ENCODE data around the gene MEGF8. TPM values are rescaled to one million over a fixed set of nuclear protein-coding genes. Genes with fewer than 3 reads are reported as not detected.

Gene MEGF8
- total and polyA plus RNA-seq, 4 donors: 6.0 to 21.7 (median 11.1) TPM

DNA sequence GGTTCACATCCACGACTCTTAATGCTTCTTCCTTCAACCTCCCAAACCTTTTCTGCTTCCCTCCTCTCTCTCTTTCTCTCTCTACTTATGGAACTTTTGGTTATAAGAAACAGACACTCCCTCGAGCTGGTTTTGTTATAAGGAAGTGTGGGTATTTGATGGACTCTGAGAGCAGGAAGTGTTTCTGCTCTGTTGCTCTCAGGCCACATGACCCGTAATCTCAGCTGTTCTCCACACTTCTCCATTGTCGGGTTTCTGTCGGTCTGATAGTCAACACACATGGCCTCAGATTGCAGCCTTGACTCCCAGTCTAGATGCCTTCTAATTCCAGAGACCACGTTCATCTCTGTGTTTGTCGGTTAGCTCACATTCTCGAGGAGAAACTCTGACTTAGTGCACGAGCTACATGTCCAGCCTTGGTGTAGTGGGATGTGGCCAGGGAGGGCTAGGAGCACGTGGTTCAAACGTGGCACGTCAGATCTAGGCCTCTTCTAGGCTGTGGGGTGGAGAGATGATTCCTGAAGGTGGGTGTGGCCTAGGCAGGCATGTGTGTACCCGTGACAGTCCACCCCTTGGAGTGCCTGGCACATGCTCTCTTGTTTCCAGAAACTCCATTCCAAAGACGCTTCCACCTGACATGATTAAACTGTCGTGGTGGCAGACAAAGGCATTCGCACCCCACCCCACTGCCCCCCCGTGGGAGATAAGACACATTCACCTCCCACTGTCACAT, 38.3 kb downstream of the MEGF8 start:
- Histone ChIP-seq H3K9ac (ENCODE audit: insufficient read depth in 1 of 2, low read length in 2 of 2) (no peak overlapping the region), H3K4me1 (ENCODE audit: control insufficient read depth in 5 of 5, insufficient read depth in 5 of 5, low read length in 5 of 5) (no peaks in the 10 kb centered on the region), H3K36me3 (ENCODE audit: control insufficient read depth in 4 of 4, insufficient read depth in 4 of 4, low read length in 4 of 4) (peaks cover 3 to 21% (median 13%) of the 10 kb centered on the region in 4 donors), H3K27ac (ENCODE audit: low read depth in 1 of 2, low read length in 1 of 2) (no peak overlapping the region), H3K4me3 (no peak overlapping the region), H3K27me3 (ENCODE audit: control insufficient read depth in 3 of 3, insufficient read depth in 3 of 3, low read length in 2 of 3) (no peaks in the 10 kb centered on the region), H3K9me3 (ENCODE audit: control insufficient read depth in 4 of 4, insufficient read depth in 3 of 4, low read length in 3 of 4) (peaks cover 0 to 5% (median 0%) of the 10 kb centered on the region in 4 donors)
- 86 to 88% methylated on average over 17 of the region's 17 CpGs for WGBS, 2 donors
- TF ChIP-seq, protein P1, sequence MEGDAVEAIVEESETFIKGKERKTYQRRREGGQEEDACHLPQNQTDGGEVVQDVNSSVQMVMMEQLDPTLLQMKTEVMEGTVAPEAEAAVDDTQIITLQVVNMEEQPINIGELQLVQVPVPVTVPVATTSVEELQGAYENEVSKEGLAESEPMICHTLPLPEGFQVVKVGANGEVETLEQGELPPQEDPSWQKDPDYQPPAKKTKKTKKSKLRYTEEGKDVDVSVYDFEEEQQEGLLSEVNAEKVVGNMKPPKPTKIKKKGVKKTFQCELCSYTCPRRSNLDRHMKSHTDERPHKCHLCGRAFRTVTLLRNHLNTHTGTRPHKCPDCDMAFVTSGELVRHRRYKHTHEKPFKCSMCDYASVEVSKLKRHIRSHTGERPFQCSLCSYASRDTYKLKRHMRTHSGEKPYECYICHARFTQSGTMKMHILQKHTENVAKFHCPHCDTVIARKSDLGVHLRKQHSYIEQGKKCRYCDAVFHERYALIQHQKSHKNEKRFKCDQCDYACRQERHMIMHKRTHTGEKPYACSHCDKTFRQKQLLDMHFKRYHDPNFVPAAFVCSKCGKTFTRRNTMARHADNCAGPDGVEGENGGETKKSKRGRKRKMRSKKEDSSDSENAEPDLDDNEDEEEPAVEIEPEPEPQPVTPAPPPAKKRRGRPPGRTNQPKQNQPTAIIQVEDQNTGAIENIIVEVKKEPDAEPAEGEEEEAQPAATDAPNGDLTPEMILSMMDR (IDR thresholded peaks at IDR 0.05; ENCODE audit: control extremely low read depth, extremely low read depth): no peak
- DNase-seq (no peak), ATAC-seq (ENCODE audit: insufficient read depth, low FRiP score) (no peak)

- peaks cover 0 to 5% (median 0%) of the 10 kb centered on the region in 4 donors for H3K9me3 ChIP-seq (ENCODE audit: control insufficient read depth in 4 of 4, insufficient read depth in 3 of 4, low read length in 3 of 4)
- no peak for ATAC-seq (ENCODE audit: insufficient read depth, low FRiP score)
- no peak overlapping the region for H3K27ac ChIP-seq (ENCODE audit: low read depth in 1 of 2, low read length in 1 of 2)
- WGBS, 2 donors: 83% methylated on average over 1 of the region's 1 CpG
- H3K4me3 ChIP-seq: no peak overlapping the region
- TF ChIP-seq, protein P1 (IDR thresholded peaks at IDR 0.05; ENCODE audit: control extremely low read depth, extremely low read depth): no peak
- no peak overlapping the region for H3K9ac ChIP-seq (ENCODE audit: insufficient read depth in 1 of 2, low read length in 2 of 2)
- no peak for DNase-seq
- no peaks in the 10 kb centered on the region for H3K27me3 ChIP-seq (ENCODE audit: control insufficient read depth in 3 of 3, insufficient read depth in 3 of 3, low read length in 2 of 3)
- H3K4me1 ChIP-seq (ENCODE audit: control insufficient read depth in 5 of 5, insufficient read depth in 5 of 5, low read length in 5 of 5): no peaks in the 10 kb centered on the region
- H3K36me3 ChIP-seq (ENCODE audit: control insufficient read depth in 4 of 4, insufficient read depth in 4 of 4, low read length in 4 of 4): peaks cover 0 to 29% (median 15%) of the 10 kb centered on the region in 4 donors
Observed at GRCh38 chr19:42366673-42367072, 41.2 kb downstream of the MEGF8 start.

DNA sequence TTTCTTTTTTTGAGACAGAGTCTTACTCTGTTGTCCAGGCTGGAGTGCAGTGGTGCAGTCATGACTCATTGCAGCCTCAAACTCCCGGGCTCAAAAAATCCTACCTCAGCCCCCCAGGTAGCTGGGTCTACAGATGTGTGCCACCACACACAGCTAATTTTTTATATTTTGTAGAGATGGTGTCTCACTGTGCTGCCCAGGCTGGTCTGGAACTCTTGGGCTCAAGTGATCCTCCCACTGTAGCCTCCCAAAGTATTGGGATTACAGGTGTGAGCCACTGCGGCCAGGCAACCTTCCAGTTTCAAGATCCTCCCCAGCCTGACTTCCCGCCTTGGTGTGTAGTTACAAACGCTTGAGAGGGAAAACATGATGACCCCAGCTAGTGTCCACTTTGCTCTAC, 42.5 kb downstream of the MEGF8 start:
- WGBS, 2 donors: 95 to 96% methylated on average over 4 of the region's 4 CpGs
- Histone ChIP-seq H3K27ac (ENCODE audit: low read depth in 1 of 2, low read length in 1 of 2) (no peak overlapping the region), H3K36me3 (ENCODE audit: control insufficient read depth in 4 of 4, insufficient read depth in 4 of 4, low read length in 4 of 4) (peaks cover 0 to 28% (median 13%) of the 10 kb centered on the region in 4 donors), H3K4me1 (ENCODE audit: control insufficient read depth in 5 of 5, insufficient read depth in 5 of 5, low read length in 5 of 5) (no peaks in the 10 kb centered on the region), H3K9ac (ENCODE audit: insufficient read depth in 1 of 2, low read length in 2 of 2) (no peak overlapping the region), H3K4me3 (no peak overlapping the region), H3K27me3 (ENCODE audit: control insufficient read depth in 3 of 3, insufficient read depth in 3 of 3, low read length in 2 of 3) (no peaks in the 10 kb centered on the region), H3K9me3 (ENCODE audit: control insufficient read depth in 4 of 4, insufficient read depth in 3 of 4, low read length in 3 of 4) (peaks cover 0 to 5% (median 0%) of the 10 kb centered on the region in 4 donors)
- ATAC-seq (ENCODE audit: insufficient read depth, low FRiP score) (no peak), DNase-seq (no peak)
- TF ChIP-seq, protein P1 (IDR thresholded peaks at IDR 0.05; ENCODE audit: control extremely low read depth, extremely low read depth): no peak

Data from lung (tissue), 12 donors.